Bronchial epithelial cell (primary cell): ENCODE data around the gene APP. TPM values are rescaled to one million over a fixed set of nuclear protein-coding genes. Genes with fewer than 3 reads are reported as not detected.

Source experiments
- DNase-seq: peaks from one replicate; pipeline ENCODE4 v3.0.0-alpha.2; 2010; ENCODE audit warnings: low read depth
- FAIRE-seq: peaks from 2 replicates; lab custom pipeline; 2011; peaks lifted over from hg19 to GRCh38; lab: Jason Lieb, UNC
- H3K27me3 ChIP-seq: 2 replicates; pipeline ENCODE4 v1.5.1; 2011; ENCODE audit warnings: low read length; ENCODE audit not compliant: control insufficient read depth, insufficient read depth
- H3K36me3 ChIP-seq: 2 replicates; pipeline ENCODE4 v1.5.1; 2011; ENCODE audit warnings: low read length; ENCODE audit not compliant: control insufficient read depth, insufficient read depth
- H3K4me3 ChIP-seq: 2 replicates; pipeline ENCODE4 v1.5.1; 2011; ENCODE audit warnings: mild to moderate bottlenecking, low read depth, low read length, control low read depth
- CTCF ChIP-seq: IDR thresholded peaks from 2 replicates; pipeline ENCODE4 v1.5.1; 2011; ENCODE audit warnings: mild to moderate bottlenecking, moderate library complexity, low read length, control low read depth, inconsistent platforms; ENCODE audit not compliant: insufficient read depth, severe bottlenecking
- total RNA-seq: library from RNA; depleted of rRNA; stranded (reverse); fragments of >200 nt; gene quantifications from 2 replicates; pipeline ENCODE4 v1.2.1, GENCODE V29; 2014

The APP gene
- total RNA-seq, 1 donor from 2014 or later: 745 TPM

- no peak for TF ChIP-seq CTCF
- Histone ChIP-seq H3K4me3 (no peak overlapping the region), H3K36me3 (no peaks in the 10 kb centered on the region), H3K27me3 (no peaks in the 10 kb centered on the region)
- no peak for FAIRE-seq
- no peak for DNase-seq
Measured at GRCh38 chr21:25870084-25870483, 300.5 kb downstream of the APP start.

GRCh38 chr21:25867061-25867460 lies 303.5 kb downstream of the APP start:
- Histone ChIP-seq H3K27me3 (no peaks in the 10 kb centered on the region), H3K4me3 (no peak overlapping the region), H3K36me3 (no peaks in the 10 kb centered on the region)
- DNase-seq: no peak
- TF ChIP-seq CTCF: no peak
- no peak for FAIRE-seq

GRCh38 chr21:25863747-25864146 lies 306.8 kb downstream of the APP start:
- Histone ChIP-seq H3K27me3 (no peaks in the 10 kb centered on the region), H3K4me3 (no peak overlapping the region), H3K36me3 (no peaks in the 10 kb centered on the region)
- peak; percentile 23 for FAIRE-seq
- TF ChIP-seq CTCF: no peak
- no peak for DNase-seq

GRCh38 chr21:25863031-25863430 lies 307.5 kb downstream of the APP start:
- no peak for FAIRE-seq
- TF ChIP-seq CTCF: no peak
- Histone ChIP-seq H3K27me3 (no peaks in the 10 kb centered on the region), H3K4me3 (no peak overlapping the region), H3K36me3 (no peaks in the 10 kb centered on the region)
- DNase-seq: no peak

GRCh38 chr21:25862596-25862995 lies 308.0 kb downstream of the APP start:
- Histone ChIP-seq H3K36me3 (no peaks in the 10 kb centered on the region), H3K4me3 (no peak overlapping the region), H3K27me3 (no peaks in the 10 kb centered on the region)
- peak; percentile 45 for DNase-seq
- peak; percentile 85 for TF ChIP-seq CTCF
- no peak for FAIRE-seq

GRCh38 chr21:25862112-25862511 lies 308.5 kb downstream of the APP start:
- Histone ChIP-seq H3K4me3 (no peak overlapping the region), H3K27me3 (no peaks in the 10 kb centered on the region), H3K36me3 (no peaks in the 10 kb centered on the region)
- DNase-seq: no peak
- no peak for TF ChIP-seq CTCF
- FAIRE-seq: no peak
